Tibial nerve (tissue), 4 donors: ENCODE data around the gene MIXL1.

Source experiments
- CTCF ChIP-seq, 5 experiments: fragments of 200-600 bp in 3 of 5; fragments of 450-650 bp in 2 of 5; sonication (generic) in 3 of 5; IDR thresholded peaks; one replicate each; pipeline ENCODE4 v1.5.1; 2016 to 2019; ENCODE audit warnings: antibody characterized with exemption in 5 of 5, mild to moderate bottlenecking in 3 of 5, moderate library complexity in 2 of 5
- EP300 ChIP-seq, 2 donors: sonication (generic); formaldehyde crosslinking; IDR thresholded peaks; one replicate each; pipeline ENCODE4 v1.6.1; 2017; ENCODE audit warnings: antibody characterized with exemption in 2 of 2, mild to moderate bottlenecking in 1 of 2
- POLR2A ChIP-seq, 2 donors: fragments of 450-650 bp; IDR thresholded peaks; one replicate each; pipeline ENCODE4 v1.6.1; 2017; ENCODE audit warnings: antibody characterized with exemption in 2 of 2, mild to moderate bottlenecking in 2 of 2, moderate library complexity in 2 of 2

- TF ChIP-seq CTCF (IDR thresholded peaks at IDR 0.05) (no peak), POLR2A (IDR thresholded peaks at IDR 0.05) (no peak), EP300 (IDR thresholded peaks at IDR 0.05) (no peak)
These were observed 30.5 kb downstream of the MIXL1 start for GRCh38 chr1:226253933-226254332.
